ENCODE measurements around the gene GMNC. TPM values are rescaled to one million over a fixed set of nuclear protein-coding genes. Genes with fewer than 3 reads are reported as not detected.

GMNC gene
- total and polyA plus RNA-seq, 2 of the 13 experiments (the other 11 are each of a cell fraction or from before 2014, with no cell fraction given) = not detected

DNA sequence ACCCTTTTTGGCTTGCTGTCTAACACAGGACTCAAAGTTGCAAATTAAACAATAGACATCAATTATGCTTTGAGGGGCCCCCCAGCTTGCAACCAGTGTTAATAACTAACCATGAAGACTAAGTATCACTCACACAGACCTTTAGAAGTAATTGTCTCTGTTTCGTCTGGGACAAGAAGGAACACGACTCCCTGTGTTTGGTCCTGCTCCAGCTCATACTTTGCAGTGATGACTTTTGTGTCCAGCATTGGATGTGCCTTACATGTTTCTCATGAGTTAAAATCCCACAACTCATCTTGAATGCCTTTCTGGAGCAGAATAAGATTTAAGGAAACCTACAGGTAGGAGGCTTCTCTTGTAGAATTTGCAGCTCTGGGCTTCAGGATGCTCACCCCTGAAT, 53.1 kb downstream of the GMNC start:
- Histone ChIP-seq H3K9me3 (ENCODE audit: low read length) (no peaks in the 10 kb centered on the region), H3K9ac (ENCODE audit: insufficient read depth, low read depth, low read length) (no peak overlapping the region), H3K27me3 (ENCODE audit: control insufficient read depth in 1 of 2, insufficient read depth in 2 of 2, low read length in 2 of 2) (no peaks in the 10 kb centered on the region), H3K27ac (ENCODE audit: extremely low read length, insufficient read depth, low read length) (no peak overlapping the region), H3K36me3 (replicated peaks in 1 of 2; ENCODE audit: control insufficient read depth in 1 of 2, insufficient read depth in 2 of 2, low read length in 2 of 2) (no peaks in the 10 kb centered on the region), H2AFZ (ENCODE audit: low read length) (no peak overlapping the region), H4K20me1 (ENCODE audit: insufficient read depth, low read length) (no peaks in the 10 kb centered on the region), H3K4me2 (ENCODE audit: low read depth, low read length) (no peak overlapping the region), H3K79me2 (ENCODE audit: insufficient read depth, low read length) (no peaks in the 10 kb centered on the region), H3K4me3 (replicated peaks in 1 of 3; ENCODE audit: insufficient read depth in 1 of 3, low read depth in 2 of 3, low read length in 3 of 3) (no peak overlapping the region), H3K4me1 (ENCODE audit: insufficient read depth, low read length) (peaks cover 12% of the 10 kb centered on the region)
- in situ Hi-C loops (cut with HindIII; ENCODE audit: extremely low pct_ligation_motif_present, low pct_unique_long_range_greater_than_20kb) = no loop called here
- no peak for ATAC-seq
- CTCF ChIA-PET (ENCODE audit: low intra/inter-chr PET ratio, low total read pairs) = no interaction called here
- POLR2A ChIA-PET = no interaction called here
- BruUV-seq (replicated peaks) = no TSS peak
- WGBS (ENCODE audit: low lambda C conversion rate) = 0% methylated on average over 2 of the region's 2 CpGs
- DNase-seq (ENCODE audit: low spot score) = no peak
- FAIRE-seq = no peak
- intact Hi-C loops (cut with micrococcal nuclease; ENCODE audit: unreplicated experiment) = no loop called here
- TF ChIP-seq PAXIP1 (CRISPR knock-in tag; conservative IDR thresholded peaks at IDR 0.05) (no peak), RARA (CRISPR knock-in tag; IDR thresholded peaks at IDR 0.05) (no peak), NRL (CRISPR knock-in tag; IDR thresholded peaks at IDR 0.05; ENCODE audit: borderline replicate concordance) (no peak), NAIF1 (CRISPR knock-in tag; IDR thresholded peaks at IDR 0.05; ENCODE audit: borderline replicate concordance) (no peak)
- TF ChIP-seq, protein P1, sequence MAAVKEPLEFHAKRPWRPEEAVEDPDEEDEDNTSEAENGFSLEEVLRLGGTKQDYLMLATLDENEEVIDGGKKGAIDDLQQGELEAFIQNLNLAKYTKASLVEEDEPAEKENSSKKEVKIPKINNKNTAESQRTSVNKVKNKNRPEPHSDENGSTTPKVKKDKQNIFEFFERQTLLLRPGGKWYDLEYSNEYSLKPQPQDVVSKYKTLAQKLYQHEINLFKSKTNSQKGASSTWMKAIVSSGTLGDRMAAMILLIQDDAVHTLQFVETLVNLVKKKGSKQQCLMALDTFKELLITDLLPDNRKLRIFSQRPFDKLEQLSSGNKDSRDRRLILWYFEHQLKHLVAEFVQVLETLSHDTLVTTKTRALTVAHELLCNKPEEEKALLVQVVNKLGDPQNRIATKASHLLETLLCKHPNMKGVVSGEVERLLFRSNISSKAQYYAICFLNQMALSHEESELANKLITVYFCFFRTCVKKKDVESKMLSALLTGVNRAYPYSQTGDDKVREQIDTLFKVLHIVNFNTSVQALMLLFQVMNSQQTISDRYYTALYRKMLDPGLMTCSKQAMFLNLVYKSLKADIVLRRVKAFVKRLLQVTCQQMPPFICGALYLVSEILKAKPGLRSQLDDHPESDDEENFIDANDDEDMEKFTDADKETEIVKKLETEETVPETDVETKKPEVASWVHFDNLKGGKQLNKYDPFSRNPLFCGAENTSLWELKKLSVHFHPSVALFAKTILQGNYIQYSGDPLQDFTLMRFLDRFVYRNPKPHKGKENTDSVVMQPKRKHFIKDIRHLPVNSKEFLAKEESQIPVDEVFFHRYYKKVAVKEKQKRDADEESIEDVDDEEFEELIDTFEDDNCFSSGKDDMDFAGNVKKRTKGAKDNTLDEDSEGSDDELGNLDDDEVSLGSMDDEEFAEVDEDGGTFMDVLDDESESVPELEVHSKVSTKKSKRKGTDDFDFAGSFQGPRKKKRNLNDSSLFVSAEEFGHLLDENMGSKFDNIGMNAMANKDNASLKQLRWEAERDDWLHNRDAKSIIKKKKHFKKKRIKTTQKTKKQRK (IDR thresholded peaks at IDR 0.05; ENCODE audit: low read length) = no peak

All from HepG2 (cell line).